Keratinocyte (primary cell): ENCODE measurements around the gene KLF12.

Experiments used
- EZH2 ChIP-seq: IDR thresholded peaks from one replicate; pipeline ENCODE4 v1.6.1; 2012; ENCODE audit warnings: inconsistent platforms, mild to moderate bottlenecking, low read length, moderate library complexity
- TF ChIP-seq, protein P1 (sequence below), 3 experiments: IDR thresholded peaks in 1 of 3; conservative IDR thresholded peaks in 1 of 3; optimal IDR thresholded peaks in 1 of 3; 2 replicates in 2 of 3; 3 replicates in 1 of 3; pipeline versions ENCODE3 to v1.5.1; 2011; ENCODE audit warnings: low read length in 3 of 3, mild to moderate bottlenecking in 3 of 3, moderate library complexity in 2 of 3, control low read depth in 1 of 3, inconsistent platforms in 1 of 3; ENCODE audit not compliant: insufficient read depth in 2 of 3; ENCODE audit errors: extremely low read depth in 1 of 3

DNA sequence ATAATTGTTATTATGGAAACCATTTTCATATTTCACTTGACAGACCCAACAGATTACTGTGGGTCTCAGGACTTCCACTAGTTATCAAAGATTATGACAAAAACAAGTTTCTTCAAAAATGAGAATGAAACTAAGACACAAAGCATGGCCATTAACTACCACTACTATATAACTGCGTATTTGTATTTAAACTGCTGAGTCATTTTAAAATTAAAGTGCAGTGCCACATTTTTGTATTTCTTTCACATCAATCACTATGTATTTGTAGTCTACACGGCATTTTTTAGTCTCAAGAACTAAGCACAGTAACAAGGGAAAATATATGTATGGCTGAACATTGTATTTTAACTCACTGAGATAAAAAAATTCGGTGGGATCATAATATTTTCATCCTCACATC lies 10.1 kb upstream of the KLF12 start:
- TF ChIP-seq, protein P1, sequence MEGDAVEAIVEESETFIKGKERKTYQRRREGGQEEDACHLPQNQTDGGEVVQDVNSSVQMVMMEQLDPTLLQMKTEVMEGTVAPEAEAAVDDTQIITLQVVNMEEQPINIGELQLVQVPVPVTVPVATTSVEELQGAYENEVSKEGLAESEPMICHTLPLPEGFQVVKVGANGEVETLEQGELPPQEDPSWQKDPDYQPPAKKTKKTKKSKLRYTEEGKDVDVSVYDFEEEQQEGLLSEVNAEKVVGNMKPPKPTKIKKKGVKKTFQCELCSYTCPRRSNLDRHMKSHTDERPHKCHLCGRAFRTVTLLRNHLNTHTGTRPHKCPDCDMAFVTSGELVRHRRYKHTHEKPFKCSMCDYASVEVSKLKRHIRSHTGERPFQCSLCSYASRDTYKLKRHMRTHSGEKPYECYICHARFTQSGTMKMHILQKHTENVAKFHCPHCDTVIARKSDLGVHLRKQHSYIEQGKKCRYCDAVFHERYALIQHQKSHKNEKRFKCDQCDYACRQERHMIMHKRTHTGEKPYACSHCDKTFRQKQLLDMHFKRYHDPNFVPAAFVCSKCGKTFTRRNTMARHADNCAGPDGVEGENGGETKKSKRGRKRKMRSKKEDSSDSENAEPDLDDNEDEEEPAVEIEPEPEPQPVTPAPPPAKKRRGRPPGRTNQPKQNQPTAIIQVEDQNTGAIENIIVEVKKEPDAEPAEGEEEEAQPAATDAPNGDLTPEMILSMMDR (optimal IDR thresholded peaks at IDR 0.05 in 1 of 3, IDR thresholded peaks at IDR 0.05 in 1 of 3, conservative IDR thresholded peaks at IDR 0.05 in 1 of 3; ENCODE audit: extremely low read depth in 1 of 3, insufficient read depth in 2 of 3, low read length in 3 of 3) = no peak
- TF ChIP-seq EZH2 = no peak
